HepG2 (cell line): Measurements from ENCODE around the gene C9orf43. TPM values are rescaled to one million over a fixed set of nuclear protein-coding genes. Genes with fewer than 3 reads are reported as not detected.
A peak's percentile ranks its signal among the peaks of the same experiment; 100 is the strongest.

Source experiments
- ATF2 ChIP-seq: sonication (generic); formaldehyde crosslinking; IDR thresholded peaks from 2 replicates; pipeline ENCODE4 v1.4.0; 2020; ENCODE audit warnings: missing genetic modification reagents
- EP300 ChIP-seq, 3 experiments: sonication (generic) in 1 of 3; formaldehyde crosslinking in 1 of 3; IDR thresholded peaks; 2 replicates each; pipeline versions ENCODE4 v1.5.1 to v1.6.1; 2011 to 2020; ENCODE audit warnings: low read depth in 2 of 3, low read length in 2 of 3, borderline replicate concordance in 1 of 3, improper control_type of control experiment in 1 of 3, mild to moderate bottlenecking in 1 of 3, missing genetic modification reagents in 1 of 3, moderate library complexity in 1 of 3
- FOSL2 ChIP-seq: sonication (generic); formaldehyde crosslinking; IDR thresholded peaks from 2 replicates; pipeline ENCODE4 v1.4.0; 2020; ENCODE audit warnings: missing genetic modification reagents
- HOXA5 ChIP-seq: sonication (generic); formaldehyde crosslinking; IDR thresholded peaks from 2 replicates; pipeline ENCODE4 v1.4.0; 2020; ENCODE audit warnings: missing genetic modification reagents
- SMARCC2 ChIP-seq: fragments of 450-650 bp; IDR thresholded peaks from 2 replicates; pipeline ENCODE4 v1.6.1; 2017; ENCODE audit warnings: antibody characterized with exemption, mild to moderate bottlenecking
- SOX5 ChIP-seq: IDR thresholded peaks from 2 replicates; pipeline ENCODE4 v1.6.1; 2016; ENCODE audit warnings: borderline replicate concordance
- SP4 ChIP-seq: sonication (generic); formaldehyde crosslinking; IDR thresholded peaks from 2 replicates; pipeline ENCODE4 v1.8.1; 2023; ENCODE audit warnings: mild to moderate bottlenecking, missing genetic modification reagents
- TCF7L2 ChIP-seq: IDR thresholded peaks from 2 replicates; pipeline ENCODE4 v1.6.1; 2011; ENCODE audit warnings: mild to moderate bottlenecking, low read depth, low read length, moderate library complexity
- THRA ChIP-seq: sonication (generic); formaldehyde crosslinking; IDR thresholded peaks from 2 replicates; pipeline ENCODE4 v1.4.0; 2020; ENCODE audit warnings: missing genetic modification reagents, borderline replicate concordance
- ZFP1 ChIP-seq: IDR thresholded peaks from 2 replicates; pipeline ENCODE4 v1.6.1; 2016
- ZMYM3 ChIP-seq: sonication (generic); formaldehyde crosslinking; IDR thresholded peaks from 2 replicates; pipeline ENCODE4 v1.5.1; 2020; ENCODE audit warnings: mild to moderate bottlenecking, missing genetic modification reagents
- ZNF276 ChIP-seq: sonication (generic); formaldehyde crosslinking; IDR thresholded peaks from 2 replicates; pipeline ENCODE4 v1.4.0; 2020; ENCODE audit warnings: mild to moderate bottlenecking, low read depth, missing genetic modification reagents
- ZNF292 ChIP-seq: sonication (generic); formaldehyde crosslinking; IDR thresholded peaks from 2 replicates; pipeline ENCODE4 v1.8.1; 2022; ENCODE audit warnings: mild to moderate bottlenecking, low read depth, missing genetic modification reagents, borderline replicate concordance
- ZNF317 ChIP-seq: sonication (generic); formaldehyde crosslinking; IDR thresholded peaks from 2 replicates; pipeline ENCODE4 v1.5.0; 2020; ENCODE audit warnings: mild to moderate bottlenecking, missing genetic modification reagents
- ZNF687 ChIP-seq: sonication (generic); formaldehyde crosslinking; IDR thresholded peaks from 2 replicates; pipeline ENCODE4 v1.5.1; 2020; ENCODE audit warnings: mild to moderate bottlenecking, missing genetic modification reagents, moderate library complexity
- ZNF720 ChIP-seq: sonication (generic); formaldehyde crosslinking; IDR thresholded peaks from 2 replicates; pipeline ENCODE4 v1.4.0; 2020; ENCODE audit warnings: missing genetic modification reagents
- ZNF746 ChIP-seq: sonication (generic); formaldehyde crosslinking; IDR thresholded peaks from 2 replicates; pipeline ENCODE4 v1.8.0; 2022; ENCODE audit warnings: mild to moderate bottlenecking, missing genetic modification reagents
- ZNF772 ChIP-seq: sonication (generic); formaldehyde crosslinking; IDR thresholded peaks from 2 replicates; pipeline ENCODE4 v1.5.0; 2020; ENCODE audit warnings: mild to moderate bottlenecking, missing genetic modification reagents
- ZNF777 ChIP-seq: sonication (generic); formaldehyde crosslinking; IDR thresholded peaks from 2 replicates; pipeline ENCODE4 v1.4.0; 2020; ENCODE audit warnings: missing genetic modification reagents
- ZNF781 ChIP-seq: sonication (generic); formaldehyde crosslinking; IDR thresholded peaks from 2 replicates; pipeline ENCODE4 v1.5.1; 2020; ENCODE audit warnings: borderline replicate concordance, mild to moderate bottlenecking, missing genetic modification reagents; ENCODE audit errors: not compliant biosample characterization
- polyA plus RNA-seq, 8 experiments: library from polyadenylated mRNA; depleted of rRNA in 3 of 8; stranded (reverse) in 7 of 8; unstranded in 1 of 8; fragments of >200 nt; fragmentation: Illumina TruSeq in 4 of 8; extraction: Trizol in 4 of 8; gene quantifications; 2 replicates each; pipeline versions ENCODE4 v1.2.1 to v1.2.3, GENCODE V29; 2011 to 2016; ENCODE audit warnings: low read depth in 4 of 8, missing spikeins in 1 of 8, mixed read lengths in 1 of 8; ENCODE audit not compliant: insufficient read depth in 1 of 8
- total RNA-seq, 5 experiments: library from RNA; depleted of rRNA; stranded (reverse); fragments of >200 nt; fragmentation: Illumina TruSeq; extraction: Trizol; gene quantifications; 2 replicates each; pipeline ENCODE4 v1.2.3, GENCODE V29; 2016; ENCODE audit warnings: low read depth in 1 of 5

C9orf43 gene
- total and polyA plus RNA-seq, 2 of the 13 experiments (the other 11 are each of a cell fraction or from before 2014, with no cell fraction given), result 0.24 to 0.31 TPM

GRCh38 chr9:113395000-113395861, 15.3 kb upstream of the C9orf43 start (continued):
- 0 out of 2 replicates have a peak, but pooled peaks have one; percentile 15 for TF ChIP-seq ZNF292
- TF ChIP-seq FOSL2 (CRISPR knock-in tag), result peak; percentile 74
- TF ChIP-seq ZNF746 (CRISPR knock-in tag), result peak; percentile 40; the same call in 1 of the 2 replicates
- TF ChIP-seq ATF2, result peak; percentile 92
- TF ChIP-seq SOX5 (CRISPR knock-in tag), result peak; percentile 75
- peak; percentile 84; the same call in 1 of the 2 replicates for TF ChIP-seq THRA (CRISPR knock-in tag)
- no peak for TF ChIP-seq SP4 (CRISPR knock-in tag)
- TF ChIP-seq ZMYM3 (CRISPR knock-in tag), result peak; percentile 97
- peak; percentile 24 for TF ChIP-seq ZNF781 (CRISPR knock-in tag)
- TF ChIP-seq HOXA5 (CRISPR knock-in tag), result peak; percentile 21; the same call in 1 of the 2 replicates
- no peak for TF ChIP-seq ZNF777 (CRISPR knock-in tag)
- TF ChIP-seq ZFP1 (CRISPR knock-in tag), result 0 out of 2 replicates have a peak, but pooled peaks have one; percentile 61
- TF ChIP-seq ZNF317 (CRISPR knock-in tag), result peak; percentile 62; the same call in 1 of the 2 replicates
- no peak for TF ChIP-seq TCF7L2
- no peak for TF ChIP-seq SMARCC2
- TF ChIP-seq EP300 (IDR thresholded peaks at IDR 0.05; ENCODE audit: low read depth in 2 of 2, low read length in 2 of 2), result peak in 1 of 2 experiments; percentile 83; a peak in 2 of 4 replicates
- peak; percentile 70; the same call in 1 of the 2 replicates for TF ChIP-seq EP300 (CRISPR knock-in tag; IDR thresholded peaks at IDR 0.05; ENCODE audit: borderline replicate concordance)
- 0 out of 2 replicates have a peak, but pooled peaks have one; percentile 21 for TF ChIP-seq ZNF276 (CRISPR knock-in tag)
- peak; percentile 65 for TF ChIP-seq ZNF687 (CRISPR knock-in tag)
- TF ChIP-seq ZNF720 (CRISPR knock-in tag), result no peak
- TF ChIP-seq ZNF772 (CRISPR knock-in tag), result peak; percentile 38; the same call in 1 of the 2 replicates
